AG09309 (cell line): ENCODE measurements around the gene ST7.

ENCODE experiments used
- DNase-seq: peaks from one replicate; pipeline ENCODE4 v3.0.0-alpha.2; 2010; ENCODE audit warnings: low read depth
- H3K4me3 ChIP-seq: 2 replicates; pipeline ENCODE4 v1.5.1; 2011; ENCODE audit warnings: mild to moderate bottlenecking, low read depth, low read length, moderate library complexity; ENCODE audit not compliant: control insufficient read depth
- TF ChIP-seq, protein P1 (sequence below): IDR thresholded peaks from 2 replicates; pipeline ENCODE4 v1.5.1; 2011; ENCODE audit warnings: mild to moderate bottlenecking, low read depth, low read length, inconsistent platforms; ENCODE audit not compliant: insufficient read depth, control insufficient read depth; ENCODE audit errors: missing control alignments

ST7 gene

DNA sequence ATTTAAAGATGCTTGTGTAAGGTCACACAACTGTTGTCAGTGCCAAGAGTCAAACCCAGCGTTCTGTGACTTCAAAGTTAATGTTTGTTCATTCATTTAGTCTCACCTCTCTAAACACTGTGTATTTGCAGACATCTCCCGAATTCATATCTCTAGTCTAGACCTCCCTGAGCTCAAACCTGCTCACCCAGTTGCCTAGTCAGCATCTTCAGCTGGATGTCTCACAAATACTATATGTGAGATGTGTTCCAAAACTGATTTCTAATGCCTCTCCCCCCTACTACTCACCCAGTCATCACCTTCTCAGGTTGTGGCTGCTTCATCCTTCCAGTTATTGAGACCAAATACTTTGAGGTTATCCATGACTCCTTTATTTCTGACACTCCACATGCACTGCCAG is 91.4 kb downstream of the ST7 start:
- no peak overlapping the region for H3K4me3 ChIP-seq
- no peak for DNase-seq
- TF ChIP-seq, protein P1, sequence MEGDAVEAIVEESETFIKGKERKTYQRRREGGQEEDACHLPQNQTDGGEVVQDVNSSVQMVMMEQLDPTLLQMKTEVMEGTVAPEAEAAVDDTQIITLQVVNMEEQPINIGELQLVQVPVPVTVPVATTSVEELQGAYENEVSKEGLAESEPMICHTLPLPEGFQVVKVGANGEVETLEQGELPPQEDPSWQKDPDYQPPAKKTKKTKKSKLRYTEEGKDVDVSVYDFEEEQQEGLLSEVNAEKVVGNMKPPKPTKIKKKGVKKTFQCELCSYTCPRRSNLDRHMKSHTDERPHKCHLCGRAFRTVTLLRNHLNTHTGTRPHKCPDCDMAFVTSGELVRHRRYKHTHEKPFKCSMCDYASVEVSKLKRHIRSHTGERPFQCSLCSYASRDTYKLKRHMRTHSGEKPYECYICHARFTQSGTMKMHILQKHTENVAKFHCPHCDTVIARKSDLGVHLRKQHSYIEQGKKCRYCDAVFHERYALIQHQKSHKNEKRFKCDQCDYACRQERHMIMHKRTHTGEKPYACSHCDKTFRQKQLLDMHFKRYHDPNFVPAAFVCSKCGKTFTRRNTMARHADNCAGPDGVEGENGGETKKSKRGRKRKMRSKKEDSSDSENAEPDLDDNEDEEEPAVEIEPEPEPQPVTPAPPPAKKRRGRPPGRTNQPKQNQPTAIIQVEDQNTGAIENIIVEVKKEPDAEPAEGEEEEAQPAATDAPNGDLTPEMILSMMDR, result no peak

DNA sequence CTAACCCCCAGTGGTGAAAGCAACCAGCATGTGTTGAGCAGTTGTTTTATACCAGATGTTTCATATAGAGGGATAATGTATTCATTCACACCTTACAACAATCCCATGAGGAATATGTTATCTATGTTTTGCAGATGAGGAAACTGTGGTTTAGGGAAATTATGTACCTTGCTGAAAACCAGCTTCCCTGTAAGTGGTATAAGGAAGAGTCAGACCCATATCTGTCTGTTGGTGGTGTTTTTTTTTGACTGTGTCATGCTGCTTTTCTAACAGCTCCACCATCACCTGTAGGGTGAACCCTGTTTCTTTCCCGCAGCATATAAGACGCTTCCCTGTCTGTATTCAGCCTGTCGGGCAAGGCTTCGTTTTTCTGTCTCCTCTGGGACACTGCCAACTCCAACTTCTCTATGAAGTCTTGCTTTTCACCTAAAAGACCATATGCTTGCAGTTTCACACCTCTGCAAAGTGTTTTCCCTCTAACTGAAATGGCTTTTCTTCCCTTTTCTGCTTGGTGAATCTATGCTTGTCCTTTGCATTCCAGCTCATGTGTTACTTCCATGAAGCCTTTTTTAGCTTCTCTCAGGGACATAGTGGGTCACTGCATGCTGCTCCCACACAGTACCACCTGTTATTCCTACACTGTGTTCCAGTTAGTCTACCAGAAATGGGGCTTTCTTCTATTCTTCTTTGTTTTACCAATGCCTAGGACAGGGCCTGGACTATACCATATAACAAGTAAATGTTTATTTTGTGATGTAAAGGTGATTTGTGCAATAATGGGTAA is 92.8 kb downstream of the ST7 start:
- DNase-seq, result no peak
- TF ChIP-seq, protein P1, result no peak
- no peak overlapping the region for H3K4me3 ChIP-seq

DNA sequence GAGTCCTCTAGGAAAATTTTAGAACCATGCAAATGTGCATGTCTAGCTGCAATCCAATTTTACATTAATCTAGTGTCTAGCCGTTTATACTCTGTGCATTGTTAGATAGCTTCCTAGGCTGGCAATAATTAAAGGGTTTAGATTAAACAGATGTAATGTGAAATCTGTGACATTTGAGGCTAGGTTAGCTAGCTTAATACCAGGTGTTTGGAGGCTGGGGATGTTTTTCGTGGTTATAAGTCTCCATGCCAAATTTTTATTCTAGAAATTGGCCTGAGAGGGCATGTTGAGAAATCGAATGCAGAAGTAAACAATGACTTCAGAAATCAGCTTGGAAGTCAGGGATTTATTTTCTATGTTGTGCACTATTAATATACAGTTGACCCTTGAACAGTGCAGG is 94.2 kb downstream of the ST7 start:
- TF ChIP-seq, protein P1, result no peak
- no peak for DNase-seq
- no peak overlapping the region for H3K4me3 ChIP-seq

GRCh38 chr7:117048114-117048866 is 95.0 kb downstream of the ST7 start:
- TF ChIP-seq, protein P1, result no peak
- DNase-seq, result no peak
- H3K4me3 ChIP-seq, result no peak overlapping the region

GRCh38 chr7:117048882-117049281 is 95.6 kb downstream of the ST7 start:
- TF ChIP-seq, protein P1, result no peak
- DNase-seq, result no peak
- no peak overlapping the region for H3K4me3 ChIP-seq

DNA sequence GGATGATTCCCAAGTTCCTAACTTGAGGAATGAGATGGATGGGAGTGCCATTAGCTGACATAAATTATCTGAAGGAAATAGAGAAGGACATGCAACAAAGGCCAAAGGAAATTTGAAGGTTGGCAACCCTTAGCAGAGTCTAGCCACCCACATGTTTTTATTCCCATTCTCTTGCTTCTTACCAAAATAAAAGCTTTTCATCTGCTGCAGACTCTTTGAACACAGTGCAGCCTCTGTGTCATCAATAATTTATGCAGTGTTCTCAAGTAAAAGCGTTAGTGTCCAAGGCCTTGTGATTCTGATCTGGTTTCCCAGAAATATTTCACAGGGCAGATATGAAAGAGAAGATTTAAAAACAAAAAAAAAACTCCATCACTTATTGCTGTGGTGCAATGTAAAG is 98.5 kb downstream of the ST7 start:
- no peak overlapping the region for H3K4me3 ChIP-seq
- no peak for DNase-seq
- TF ChIP-seq, protein P1, result no peak
